Stimulated activated effector memory CD8-positive, alpha-beta T cell treated with anti-CD3 and anti-CD28 coated beads, Interleukin-12 subunit alpha, Interleukin-12 subunit beta, amount 100 ng/mL, for 72 hours (primary cell): ENCODE data around the gene MAP7D3.
A peak's percentile ranks its signal among the peaks of the same experiment; 100 is the strongest.
"Not testable (repeated sequence)": the region's sequence is repeated elsewhere in the genome, so short reads cannot be mapped to it uniquely, and the experiment has no call there.

Source experiments
- ATAC-seq: fragments of 150-1000 bp; cut with Tn5 transposase; 2 replicates; pipeline ENCODE4 v1.10.0; 2021
- DNase-seq, 2 donors: peaks; one replicate each; pipeline ENCODE4 v3.0.0; 2021 to 2022; ENCODE audit warnings: low spot score in 2 of 2
- H3K27ac Mint-ChIP-seq: one replicate; pipeline ENCODE4 v1.8.0; 2022; ENCODE audit warnings: mild to moderate bottlenecking, mixed read lengths
- H3K36me3 Mint-ChIP-seq: one replicate; pipeline ENCODE4 v1.8.0; 2022; ENCODE audit warnings: mild to moderate bottlenecking, mixed read lengths
- H3K4me1 Mint-ChIP-seq: one replicate; pipeline ENCODE4 v1.8.0; 2022; ENCODE audit warnings: mixed read lengths
- H3K4me3 Mint-ChIP-seq: one replicate; pipeline ENCODE4 v1.8.0; 2022; ENCODE audit warnings: mild to moderate bottlenecking, mixed read lengths
- H3K9me3 Mint-ChIP-seq: one replicate; pipeline ENCODE4 v1.8.0; 2022; ENCODE audit warnings: mixed read lengths

Gene MAP7D3, protein sequence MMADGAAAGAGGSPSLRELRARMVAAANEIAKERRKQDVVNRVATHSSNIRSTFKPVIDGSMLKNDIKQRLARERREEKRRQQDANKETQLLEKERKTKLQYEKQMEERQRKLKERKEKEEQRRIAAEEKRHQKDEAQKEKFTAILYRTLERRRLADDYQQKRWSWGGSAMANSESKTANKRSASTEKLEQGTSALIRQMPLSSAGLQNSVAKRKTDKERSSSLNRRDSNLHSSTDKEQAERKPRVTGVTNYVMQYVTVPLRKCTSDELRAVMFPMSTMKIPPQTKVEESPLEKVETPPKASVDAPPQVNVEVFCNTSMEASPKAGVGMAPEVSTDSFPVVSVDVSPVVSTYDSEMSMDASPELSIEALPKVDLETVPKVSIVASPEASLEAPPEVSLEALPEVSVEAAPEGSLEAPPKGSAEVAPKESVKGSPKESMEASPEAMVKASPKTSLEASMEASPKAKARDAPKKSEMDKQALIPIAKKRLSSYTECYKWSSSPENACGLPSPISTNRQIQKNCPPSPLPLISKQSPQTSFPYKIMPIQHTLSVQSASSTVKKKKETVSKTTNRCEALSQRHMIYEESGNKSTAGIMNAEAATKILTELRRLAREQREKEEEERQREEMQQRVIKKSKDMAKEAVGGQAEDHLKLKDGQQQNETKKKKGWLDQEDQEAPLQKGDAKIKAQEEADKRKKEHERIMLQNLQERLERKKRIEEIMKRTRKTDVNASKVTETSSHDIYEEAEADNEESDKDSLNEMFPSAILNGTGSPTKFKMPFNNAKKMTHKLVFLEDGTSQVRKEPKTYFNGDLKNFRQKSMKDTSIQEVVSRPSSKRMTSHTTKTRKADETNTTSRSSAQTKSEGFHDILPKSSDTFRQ

GRCh38 chrX:136251041-136251991 is at the start of gene MAP7D3:
MAP7D3 (minus strand) TSS chrX:136251400; CDS start chrX:136251358, 42 bp downstream.
- Mint-ChIP-seq H3K4me1 (peaks cover 9% of the 10 kb centered on the region), H3K9me3 (no peaks in the 10 kb centered on the region), H3K4me3 (peak within 1 kb of the TSS; percentile 76), H3K36me3 (peaks cover 7% of the 10 kb centered on the region), H3K27ac (peak within 1 kb of the TSS; percentile 90)
- DNase-seq (peak; percentile 50 to 72), ATAC-seq (peak; percentile 95)

- H3K4me3 Mint-ChIP-seq, H3K27ac Mint-ChIP-seq, ATAC-seq, DNase-seq, H3K9me3 Mint-ChIP-seq, H3K4me1 Mint-ChIP-seq, H3K36me3 Mint-ChIP-seq: not testable (repeated sequence)
These were observed 49.5 kb upstream of the MAP7D3 start, which contains the start of gene ADGRG4 for GRCh38 chrX:136300721-136301120. ADGRG4 (plus strand) TSS chrX:136300963; CDS start chrX:136308778, 7,815 bp downstream.

GRCh38 chrX:136295380-136295779 is 44.2 kb upstream of the MAP7D3 start:
- no peaks in the 10 kb centered on the region for H3K9me3 Mint-ChIP-seq
- DNase-seq: no peak
- H3K4me3 Mint-ChIP-seq: no peak overlapping the region
- ATAC-seq: no peak
- no peaks in the 10 kb centered on the region for H3K4me1 Mint-ChIP-seq
- no peak overlapping the region for H3K27ac Mint-ChIP-seq
- H3K36me3 Mint-ChIP-seq: no peaks in the 10 kb centered on the region

DNA sequence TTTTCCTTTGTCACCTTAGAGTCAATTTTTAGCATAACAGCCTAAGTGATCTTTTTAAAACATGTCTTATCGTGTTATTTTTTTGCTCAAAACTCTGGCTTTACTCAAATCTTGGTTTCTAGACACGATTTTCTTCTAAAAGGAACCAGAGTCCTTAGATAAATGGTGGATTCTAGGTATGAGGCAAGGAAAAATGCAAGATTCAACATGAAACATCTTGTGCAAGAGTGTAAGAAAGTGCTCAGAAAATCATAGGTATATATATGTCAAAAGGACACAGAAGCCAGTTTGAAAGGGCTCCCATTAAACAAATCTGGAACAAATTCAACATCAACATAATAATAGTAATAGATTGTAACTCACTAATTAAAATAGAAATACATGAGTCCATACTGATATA is 41.5 kb upstream of the MAP7D3 start:
- ATAC-seq (no peak), DNase-seq (no peak)
- Mint-ChIP-seq H3K4me1 (no peaks in the 10 kb centered on the region), H3K27ac (no peak overlapping the region), H3K36me3 (no peaks in the 10 kb centered on the region), H3K9me3 (no peaks in the 10 kb centered on the region), H3K4me3 (no peak overlapping the region)

DNA sequence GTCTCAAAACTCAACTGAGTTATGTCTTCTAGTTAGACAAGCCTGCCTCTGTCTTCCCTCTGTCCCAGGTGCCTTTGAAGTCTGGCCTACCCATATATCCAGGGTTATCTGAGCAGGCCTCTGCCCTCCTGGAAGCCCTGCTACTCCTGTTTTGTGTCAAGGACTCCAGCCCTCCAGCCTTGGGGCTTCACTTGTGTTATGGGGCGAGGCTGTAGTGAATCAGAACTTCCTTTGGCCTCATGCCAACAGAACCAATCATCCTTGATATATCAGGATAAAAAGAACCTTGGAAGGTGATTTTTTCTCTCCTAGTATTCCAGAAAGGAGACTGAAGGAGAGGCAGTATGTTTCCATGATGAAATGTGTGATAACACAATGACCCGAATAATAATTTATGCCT is 40.6 kb upstream of the MAP7D3 start:
- H3K4me3 Mint-ChIP-seq: no peak overlapping the region
- ATAC-seq: no peak
- no peaks in the 10 kb centered on the region for H3K36me3 Mint-ChIP-seq
- no peaks in the 10 kb centered on the region for H3K4me1 Mint-ChIP-seq
- H3K9me3 Mint-ChIP-seq: no peaks in the 10 kb centered on the region
- no peak overlapping the region for H3K27ac Mint-ChIP-seq
- DNase-seq: no peak

DNA sequence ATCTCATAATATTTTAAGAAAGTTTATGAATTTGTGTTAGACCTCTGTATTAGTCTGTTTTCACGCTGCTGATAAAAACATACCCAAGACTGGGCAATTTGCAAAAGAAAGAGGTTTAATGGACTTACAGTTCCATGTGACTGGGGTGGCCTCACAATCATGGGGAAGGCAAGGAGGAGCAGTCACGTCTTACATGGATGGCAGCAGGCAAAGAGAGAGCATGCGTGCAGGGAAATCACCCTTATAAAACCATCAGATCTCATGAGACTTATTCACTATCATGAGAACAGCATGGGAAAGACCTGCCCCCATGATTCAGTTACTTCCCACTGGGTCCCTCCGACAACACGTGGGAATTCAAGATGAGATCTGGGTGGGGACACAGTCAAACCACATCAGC is 35.2 kb upstream of the MAP7D3 start:
- not testable (repeated sequence) for H3K9me3 Mint-ChIP-seq, H3K27ac Mint-ChIP-seq, H3K4me1 Mint-ChIP-seq, H3K4me3 Mint-ChIP-seq, H3K36me3 Mint-ChIP-seq, DNase-seq, ATAC-seq

DNA sequence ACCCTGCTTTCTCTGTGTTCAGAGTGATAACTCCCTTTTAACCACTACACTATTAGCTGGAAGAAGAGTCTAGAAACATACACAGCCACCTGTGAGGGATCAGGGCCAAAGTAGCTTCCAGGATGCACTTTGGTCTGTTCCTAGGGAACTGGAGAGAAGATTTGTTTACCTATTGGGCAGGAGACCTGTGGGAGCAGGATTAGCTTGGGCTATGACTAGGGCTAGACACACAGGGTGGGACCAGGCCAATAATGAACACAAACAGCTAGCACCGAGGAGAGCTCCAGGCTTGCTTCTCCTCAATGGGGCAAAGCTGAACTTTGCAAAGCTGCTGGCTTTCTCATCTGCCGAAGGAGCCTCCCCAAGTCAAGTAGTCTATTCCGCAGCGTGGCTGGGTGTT is 24.4 kb upstream of the MAP7D3 start:
- H3K4me3 Mint-ChIP-seq: no peak overlapping the region
- no peak overlapping the region for H3K27ac Mint-ChIP-seq
- no peaks in the 10 kb centered on the region for H3K4me1 Mint-ChIP-seq
- ATAC-seq: no peak
- DNase-seq: no peak
- H3K36me3 Mint-ChIP-seq: no peaks in the 10 kb centered on the region
- no peaks in the 10 kb centered on the region for H3K9me3 Mint-ChIP-seq

- H3K9me3 Mint-ChIP-seq: no peaks in the 10 kb centered on the region
- no peak overlapping the region for H3K4me3 Mint-ChIP-seq
- H3K27ac Mint-ChIP-seq: no peak overlapping the region
- H3K4me1 Mint-ChIP-seq: no peaks in the 10 kb centered on the region
- H3K36me3 Mint-ChIP-seq: no peaks in the 10 kb centered on the region
- no peak for ATAC-seq
- no peak for DNase-seq
These were observed 22.8 kb upstream of the MAP7D3 start for GRCh38 chrX:136273986-136274385.

DNA sequence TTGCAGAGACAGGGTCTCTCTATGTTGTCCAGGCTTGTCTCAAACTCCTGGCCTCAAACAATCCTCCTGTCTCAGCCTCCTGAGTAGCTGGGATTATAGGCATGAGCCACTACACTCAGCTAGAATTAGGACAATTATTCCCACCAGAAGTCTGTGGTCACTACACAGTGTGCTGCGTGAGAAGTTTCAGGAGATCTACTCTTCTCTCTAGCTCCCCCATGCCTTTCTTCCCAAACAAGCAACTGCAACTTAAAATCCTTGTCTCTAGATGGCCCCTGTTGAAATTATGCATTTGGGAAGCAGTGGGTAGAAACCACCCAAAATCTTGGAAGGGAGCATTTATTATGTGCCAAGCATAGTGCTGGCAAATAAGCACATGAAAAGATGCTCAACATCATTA is 21.1 kb upstream of the MAP7D3 start:
- no peaks in the 10 kb centered on the region for H3K9me3 Mint-ChIP-seq
- H3K27ac Mint-ChIP-seq: no peak overlapping the region
- no peak overlapping the region for H3K4me3 Mint-ChIP-seq
- no peak for DNase-seq
- H3K4me1 Mint-ChIP-seq: no peaks in the 10 kb centered on the region
- ATAC-seq: no peak
- H3K36me3 Mint-ChIP-seq: no peaks in the 10 kb centered on the region

DNA sequence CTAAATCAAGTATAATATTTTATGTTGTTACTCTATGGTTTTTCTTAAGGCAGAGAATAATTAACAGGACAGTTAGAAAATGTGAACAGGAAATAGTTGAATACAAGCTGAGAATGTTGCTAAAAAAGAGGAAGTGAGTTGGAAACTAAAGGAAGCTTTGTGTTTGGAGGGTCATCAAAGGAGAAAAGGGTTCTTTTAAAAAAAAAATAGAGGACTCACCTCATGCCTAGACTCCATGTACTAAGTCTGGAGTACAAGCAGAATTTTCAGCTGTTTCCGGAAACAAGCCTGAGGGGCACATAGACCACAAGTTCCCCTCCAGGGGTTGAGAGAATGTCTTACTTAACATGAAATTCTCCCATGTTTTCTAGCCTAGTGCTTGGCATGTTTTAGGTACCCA is 20.1 kb upstream of the MAP7D3 start:
- ATAC-seq (no peak), DNase-seq (no peak)
- Mint-ChIP-seq H3K9me3 (no peaks in the 10 kb centered on the region), H3K4me1 (no peaks in the 10 kb centered on the region), H3K4me3 (no peak overlapping the region), H3K36me3 (no peaks in the 10 kb centered on the region), H3K27ac (no peak overlapping the region)

DNA sequence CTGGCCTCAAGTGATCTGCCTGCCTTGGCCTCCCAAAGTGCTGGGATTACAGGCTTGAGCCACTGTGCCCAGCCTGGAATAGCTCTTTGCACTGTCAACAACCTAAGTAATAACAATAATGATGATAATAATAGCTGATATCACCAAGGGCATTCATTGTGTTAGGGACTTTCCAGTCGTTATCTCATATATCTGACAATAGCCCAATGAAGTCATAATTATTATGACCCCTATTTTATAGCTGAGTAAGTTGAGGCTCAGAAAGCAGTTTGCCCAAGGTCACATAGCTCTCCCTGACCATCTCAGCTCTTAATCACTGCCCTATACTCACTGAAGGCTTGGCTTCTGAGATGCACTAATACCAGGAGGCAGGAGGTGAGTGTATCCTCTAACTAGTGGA is 18.7 kb upstream of the MAP7D3 start:
- H3K4me1 Mint-ChIP-seq: no peaks in the 10 kb centered on the region

GRCh38 chrX:136268051-136269048 is 17.1 kb upstream of the MAP7D3 start:
- H3K4me1 Mint-ChIP-seq: no peaks in the 10 kb centered on the region
- DNase-seq (peak; percentile 2 to 56), ATAC-seq (no peak)

More for the DNA sequence above, 18.7 kb upstream of the MAP7D3 start:
- no peak overlapping the region for H3K27ac Mint-ChIP-seq
- H3K4me3 Mint-ChIP-seq: no peak overlapping the region
- DNase-seq (no peak), ATAC-seq (no peak)
- no peaks in the 10 kb centered on the region for H3K9me3 Mint-ChIP-seq
- no peaks in the 10 kb centered on the region for H3K36me3 Mint-ChIP-seq

GRCh38 chrX:136266828-136267227 is 15.6 kb upstream of the MAP7D3 start:
- H3K27ac Mint-ChIP-seq: no peak overlapping the region
- no peaks in the 10 kb centered on the region for H3K4me1 Mint-ChIP-seq
- ATAC-seq: no peak
- H3K4me3 Mint-ChIP-seq: no peak overlapping the region
- H3K9me3 Mint-ChIP-seq: no peaks in the 10 kb centered on the region
- no peak for DNase-seq
- no peaks in the 10 kb centered on the region for H3K36me3 Mint-ChIP-seq

More at GRCh38 chrX:136268051-136269048, 17.1 kb upstream of the MAP7D3 start:
- H3K9me3 Mint-ChIP-seq: no peaks in the 10 kb centered on the region
- H3K27ac Mint-ChIP-seq: no peak overlapping the region
- no peaks in the 10 kb centered on the region for H3K36me3 Mint-ChIP-seq
- no peak overlapping the region for H3K4me3 Mint-ChIP-seq

- no peak overlapping the region for H3K4me3 Mint-ChIP-seq
- ATAC-seq (no peak), DNase-seq (no peak)
- peaks cover 13% of the 10 kb centered on the region for H3K4me1 Mint-ChIP-seq
- H3K9me3 Mint-ChIP-seq: no peaks in the 10 kb centered on the region
- no peaks in the 10 kb centered on the region for H3K36me3 Mint-ChIP-seq
- H3K27ac Mint-ChIP-seq: no peak overlapping the region
These were observed 11.7 kb upstream of the MAP7D3 start for GRCh38 chrX:136262812-136263315.
